Fibroblast of skin of left biceps (primary cell): ENCODE data around the gene TSPAN17.

Experiments
- DNase-seq, 2 experiments: peaks; one replicate each; pipeline ENCODE4 v3.0.0-alpha.2; 2013; ENCODE audit warnings: low read depth in 2 of 2

TSPAN17 gene

GRCh38 chr5:176659860-176660461 is 12.7 kb downstream of the TSPAN17 start:
- DNase-seq, result no peak

GRCh38 chr5:176660530-176660859 is 13.2 kb downstream of the TSPAN17 start:
- no peak for DNase-seq

- peak in 1 of 2 experiments; percentile 13 for DNase-seq
Observed at GRCh38 chr5:176660860-176661641, 13.8 kb downstream of the TSPAN17 start.

- DNase-seq, result no peak
Observed at GRCh38 chr5:176661676-176662075, 14.4 kb downstream of the TSPAN17 start.

GRCh38 chr5:176662371-176663333 is 15.4 kb downstream of the TSPAN17 start:
- DNase-seq, result no peak

GRCh38 chr5:176663566-176663965 is 16.3 kb downstream of the TSPAN17 start:
- DNase-seq, result no peak

GRCh38 chr5:176664479-176664878 is 17.2 kb downstream of the TSPAN17 start:
- no peak for DNase-seq

GRCh38 chr5:176664886-176665285 is 17.6 kb downstream of the TSPAN17 start:
- no peak for DNase-seq

- DNase-seq, result no peak
Observed at GRCh38 chr5:176665517-176665916, 18.2 kb downstream of the TSPAN17 start.

GRCh38 chr5:176667637-176668036 is 20.4 kb downstream of the TSPAN17 start:
- DNase-seq, result no peak

GRCh38 chr5:176670449-176670848 is 23.2 kb downstream of the TSPAN17 start:
- DNase-seq, result no peak

GRCh38 chr5:176671399-176671798 is 24.1 kb downstream of the TSPAN17 start:
- DNase-seq, result no peak

- no peak for DNase-seq
Observed at GRCh38 chr5:176671890-176672747, 24.8 kb downstream of the TSPAN17 start.

GRCh38 chr5:176673651-176674583 is 26.6 kb downstream of the TSPAN17 start:
- DNase-seq, result no peak

- DNase-seq, result no peak
Observed at GRCh38 chr5:176674799-176675198, 27.5 kb downstream of the TSPAN17 start.

GRCh38 chr5:176675676-176676360 is 28.5 kb downstream of the TSPAN17 start:
- DNase-seq, result no peak

GRCh38 chr5:176676361-176676824 is 29.1 kb downstream of the TSPAN17 start:
- no peak for DNase-seq

- DNase-seq, result no peak
Observed at GRCh38 chr5:176677209-176677939, 30.1 kb downstream of the TSPAN17 start.

- no peak for DNase-seq
Observed at GRCh38 chr5:176678584-176678983, 31.3 kb downstream of the TSPAN17 start.
